H1 (cell line): ENCODE results near the gene ZMYND10. TPM values are rescaled to one million over a fixed set of nuclear protein-coding genes. Genes with fewer than 3 reads are reported as not detected.

Source experiments
- BCL11A ChIP-seq, 2 experiments: IDR thresholded peaks; one replicate each; pipeline ENCODE4 v1.6.1; 2011; ENCODE audit warnings: low read depth in 2 of 2, low read length in 2 of 2, mild to moderate bottlenecking in 2 of 2
- CHD7 ChIP-seq: fragments of 300-600 bp; sonication (generic); IDR thresholded peaks from 2 replicates; pipeline ENCODE4 v1.7.1; 2012; ENCODE audit warnings: low read length, moderate library complexity, mild to moderate bottlenecking, inconsistent platforms; ENCODE audit not compliant: insufficient replicate concordance
- EZH2 ChIP-seq: fragments of 200-600 bp; sonication (generic); IDR thresholded peaks from 2 replicates; pipeline ENCODE4 v1.7.1; 2012; ENCODE audit warnings: low read depth, mild to moderate bottlenecking, moderate library complexity, low read length, inconsistent platforms; ENCODE audit not compliant: severe bottlenecking
- HDAC2 ChIP-seq, 2 experiments: fragments of 300-600 bp in 1 of 2; sonication (generic) in 1 of 2; IDR thresholded peaks; 2 replicates each; pipeline ENCODE4 v1.6.1; 2011 to 2012; ENCODE audit warnings: low read depth in 2 of 2, low read length in 2 of 2, mild to moderate bottlenecking in 2 of 2, moderate library complexity in 2 of 2, borderline replicate concordance in 1 of 2, inconsistent platforms in 1 of 2
- NRF1 ChIP-seq: IDR thresholded peaks from 2 replicates; pipeline ENCODE4 v1.6.1; 2011; ENCODE audit warnings: mild to moderate bottlenecking, low read depth, low read length, improper control_type of control experiment
- SIN3A ChIP-seq, 2 experiments: IDR thresholded peaks in 1 of 2; conservative IDR thresholded peaks in 1 of 2; 2 replicates each; pipeline ENCODE4 v1.6.1; 2011 to 2012; ENCODE audit warnings: low read length in 2 of 2, improper control_type of control experiment in 1 of 2, low read depth in 1 of 2, mild to moderate bottlenecking in 1 of 2
- SIX5 ChIP-seq: IDR thresholded peaks from 2 replicates; pipeline ENCODE4 v1.6.1; 2011; ENCODE audit warnings: mild to moderate bottlenecking, low read depth, low read length
- TAF7 ChIP-seq: optimal IDR thresholded peaks from 2 replicates; pipeline ENCODE3; 2011; ENCODE audit warnings: low read depth, mild to moderate bottlenecking, inconsistent platforms, low read length, moderate library complexity, borderline replicate concordance
- polyA plus RNA-seq, 7 experiments: library from polyadenylated mRNA; depleted of rRNA in 3 of 7; stranded (reverse) in 5 of 7; unstranded in 2 of 7; fragments of >200 nt in 5 of 7; fragments of 200-250 nt in 2 of 7; gene quantifications; 1 replicate in 5 of 7; 2 replicates in 1 of 7; 4 replicates in 1 of 7; pipeline versions ENCODE4 v1.2.1 to v1.2.3, GENCODE V29; 2011 to 2013; ENCODE audit warnings: missing spikeins in 2 of 7, mixed read lengths in 2 of 7
- total RNA-seq: library from RNA; stranded (reverse); fragmentation: NEBNext Ultra II Directional; extraction: Animal tissue kit (Norgen Biotek cat#: 25700); gene quantifications from 2 replicates; pipeline ENCODE4 v1.2.1, GENCODE V29; 2021

Gene ZMYND10
- total and polyA plus RNA-seq, 2 of the 8 experiments (the other 6 are each of a cell fraction or from before 2014, with no cell fraction given) = 0.56 to 0.79 TPM

GRCh38 chr3:50358911-50359759 lies 13.6 kb upstream of the ZMYND10 start, which contains the start of gene TMEM115 (continued):
- TF ChIP-seq CHD7 (no peak), HDAC2 (IDR thresholded peaks at IDR 0.05; ENCODE audit: borderline replicate concordance in 1 of 2, low read depth in 2 of 2, low read length in 2 of 2) (peak in 1 of 2 experiments; percentile 58; a peak in 1 of 4 replicates), SIN3A (conservative IDR thresholded peaks at IDR 0.05 in 1 of 2, IDR thresholded peaks at IDR 0.05 in 1 of 2; ENCODE audit: low read depth in 1 of 2, low read length in 2 of 2) (peak in 1 of 2 experiments; percentile 97; a peak in 2 of 4 replicates), EZH2 (no peak), NRF1 (peak; percentile 78), BCL11A (IDR thresholded peaks at IDR 0.05; ENCODE audit: low read depth in 2 of 2, low read length in 2 of 2) (no peak), SIX5 (peak; percentile 100), TAF7 (no peak)
